Measurements from ENCODE around the gene WIPF1.

Gene WIPF1

GRCh38 chr2:174595891-174596397 is 1.7 kb downstream of the WIPF1 start:
- H3K4me3 ChIP-seq (ENCODE audit: low read length): no peak overlapping the region
- DNase-seq (ENCODE audit: low read depth): peak; percentile 33
- no peak for TF ChIP-seq CTCF (conservative IDR thresholded peaks at IDR 0.05; ENCODE audit: low read length)

GRCh38 chr2:174595116-174595809 is 2.3 kb downstream of the WIPF1 start:
- no peak overlapping the region for H3K4me3 ChIP-seq (ENCODE audit: low read length)
- no peak for DNase-seq (ENCODE audit: low read depth)
- TF ChIP-seq CTCF (conservative IDR thresholded peaks at IDR 0.05; ENCODE audit: low read length): no peak

GRCh38 chr2:174594456-174594855 is 3.1 kb downstream of the WIPF1 start:
- DNase-seq (ENCODE audit: low read depth): no peak
- TF ChIP-seq CTCF (conservative IDR thresholded peaks at IDR 0.05; ENCODE audit: low read length): no peak
- no peak overlapping the region for H3K4me3 ChIP-seq (ENCODE audit: low read length)

- no peak for TF ChIP-seq CTCF (conservative IDR thresholded peaks at IDR 0.05; ENCODE audit: low read length)
- DNase-seq (ENCODE audit: low read depth): peak; percentile 83
- peak overlapping the region; percentile 22; the same call in 1 of the 2 replicates for H3K4me3 ChIP-seq (ENCODE audit: low read length)
Observed at GRCh38 chr2:174593574-174594203, 3.9 kb downstream of the WIPF1 start.

GRCh38 chr2:174593041-174593440 is 4.6 kb downstream of the WIPF1 start:
- TF ChIP-seq CTCF (conservative IDR thresholded peaks at IDR 0.05; ENCODE audit: low read length): no peak
- DNase-seq (ENCODE audit: low read depth): no peak
- no peak overlapping the region for H3K4me3 ChIP-seq (ENCODE audit: low read length)

GRCh38 chr2:174591740-174592139 is 5.9 kb downstream of the WIPF1 start:
- no peak for TF ChIP-seq CTCF (conservative IDR thresholded peaks at IDR 0.05; ENCODE audit: low read length)
- no peak for DNase-seq (ENCODE audit: low read depth)
- no peak overlapping the region for H3K4me3 ChIP-seq (ENCODE audit: low read length)

All from AG10803 (cell line).